ENCODE measurements around the gene GRIK4.

GRIK4 gene

GRCh38 chr11:120548682-120549209, 37.2 kb downstream of the GRIK4 start:
- H3K27ac Mint-ChIP-seq (ENCODE audit: low read depth), result no peak overlapping the region
- H3K27me3 Mint-ChIP-seq, result peaks cover 53% of the 10 kb centered on the region
- peaks cover 2% of the 10 kb centered on the region for H3K36me3 Mint-ChIP-seq (ENCODE audit: insufficient read depth)
- H3K4me1 Mint-ChIP-seq, result no peaks in the 10 kb centered on the region
- ATAC-seq (replicated peaks; ENCODE audit: extremely low read depth, poor library complexity, severe bottlenecking), result no peak
- H3K4me3 Mint-ChIP-seq, result no peak overlapping the region
- DNase-seq (ENCODE audit: low spot score in 2 of 2), result no peak
- H3K9me3 Mint-ChIP-seq, result no peaks in the 10 kb centered on the region

GRCh38 chr11:120549346-120549745, 37.8 kb downstream of the GRIK4 start:
- no peak for DNase-seq (ENCODE audit: low spot score in 2 of 2)
- Mint-ChIP-seq H3K4me3 (no peak overlapping the region), H3K36me3 (ENCODE audit: insufficient read depth) (no peaks in the 10 kb centered on the region), H3K4me1 (no peaks in the 10 kb centered on the region), H3K27me3 (peaks cover 53% of the 10 kb centered on the region), H3K27ac (ENCODE audit: low read depth) (no peak overlapping the region), H3K9me3 (no peaks in the 10 kb centered on the region)
- no peak for ATAC-seq (replicated peaks; ENCODE audit: extremely low read depth, poor library complexity, severe bottlenecking)

GRCh38 chr11:120550007-120550406, 38.5 kb downstream of the GRIK4 start:
- Mint-ChIP-seq H3K4me1 (no peaks in the 10 kb centered on the region), H3K9me3 (no peaks in the 10 kb centered on the region), H3K36me3 (ENCODE audit: insufficient read depth) (no peaks in the 10 kb centered on the region), H3K4me3 (no peak overlapping the region), H3K27me3 (peaks cover 53% of the 10 kb centered on the region), H3K27ac (ENCODE audit: low read depth) (no peak overlapping the region)
- ATAC-seq (replicated peaks; ENCODE audit: extremely low read depth, poor library complexity, severe bottlenecking) (no peak), DNase-seq (ENCODE audit: low spot score in 2 of 2) (no peak)

GRCh38 chr11:120551191-120551590, 39.6 kb downstream of the GRIK4 start:
- Mint-ChIP-seq H3K36me3 (ENCODE audit: insufficient read depth) (no peaks in the 10 kb centered on the region), H3K4me1 (no peaks in the 10 kb centered on the region), H3K27me3 (peaks cover 62% of the 10 kb centered on the region), H3K9me3 (no peaks in the 10 kb centered on the region), H3K27ac (ENCODE audit: low read depth) (no peak overlapping the region), H3K4me3 (no peak overlapping the region)
- DNase-seq (ENCODE audit: low spot score in 2 of 2) (no peak), ATAC-seq (replicated peaks; ENCODE audit: extremely low read depth, poor library complexity, severe bottlenecking) (no peak)

- peaks cover 44% of the 10 kb centered on the region for H3K27me3 Mint-ChIP-seq
- H3K4me1 Mint-ChIP-seq, result no peaks in the 10 kb centered on the region
- no peak overlapping the region for H3K4me3 Mint-ChIP-seq
These were observed 43.4 kb downstream of the GRIK4 start for GRCh38 chr11:120554766-120555432.

GRCh38 chr11:120555433-120555773, 43.9 kb downstream of the GRIK4 start:
- Mint-ChIP-seq H3K4me1 (no peaks in the 10 kb centered on the region), H3K36me3 (ENCODE audit: insufficient read depth) (no peaks in the 10 kb centered on the region), H3K27me3 (peaks cover 41% of the 10 kb centered on the region), H3K27ac (ENCODE audit: low read depth) (no peak overlapping the region), H3K4me3 (no peak overlapping the region), H3K9me3 (no peaks in the 10 kb centered on the region)
- no peak for ATAC-seq (replicated peaks; ENCODE audit: extremely low read depth, poor library complexity, severe bottlenecking)
- DNase-seq (ENCODE audit: low spot score in 2 of 2), result no peak

More at GRCh38 chr11:120554766-120555432, 43.4 kb downstream of the GRIK4 start:
- DNase-seq (ENCODE audit: low spot score in 2 of 2) (no peak), ATAC-seq (replicated peaks; ENCODE audit: extremely low read depth, poor library complexity, severe bottlenecking) (no peak)
- H3K9me3 Mint-ChIP-seq, result no peaks in the 10 kb centered on the region
- H3K27ac Mint-ChIP-seq (ENCODE audit: low read depth), result no peak overlapping the region
- no peaks in the 10 kb centered on the region for H3K36me3 Mint-ChIP-seq (ENCODE audit: insufficient read depth)

- no peak for ATAC-seq (replicated peaks; ENCODE audit: extremely low read depth, poor library complexity, severe bottlenecking)
- Mint-ChIP-seq H3K4me3 (no peak overlapping the region), H3K27me3 (peaks cover 47% of the 10 kb centered on the region), H3K36me3 (ENCODE audit: insufficient read depth) (no peaks in the 10 kb centered on the region), H3K9me3 (no peaks in the 10 kb centered on the region), H3K4me1 (no peaks in the 10 kb centered on the region), H3K27ac (ENCODE audit: low read depth) (no peak overlapping the region)
- DNase-seq (ENCODE audit: low spot score in 2 of 2), result no peak
These were observed 45.2 kb downstream of the GRIK4 start for GRCh38 chr11:120556797-120557196.

- Mint-ChIP-seq H3K27me3 (peaks cover 61% of the 10 kb centered on the region), H3K4me1 (no peaks in the 10 kb centered on the region), H3K4me3 (no peak overlapping the region), H3K36me3 (ENCODE audit: insufficient read depth) (no peaks in the 10 kb centered on the region), H3K9me3 (no peaks in the 10 kb centered on the region), H3K27ac (ENCODE audit: low read depth) (no peak overlapping the region)
- DNase-seq (ENCODE audit: low spot score in 2 of 2), result no peak
- ATAC-seq (replicated peaks; ENCODE audit: extremely low read depth, poor library complexity, severe bottlenecking), result no peak
These were observed 47.3 kb downstream of the GRIK4 start for GRCh38 chr11:120558744-120559431.

GRCh38 chr11:120561286-120561685, 49.7 kb downstream of the GRIK4 start:
- H3K27me3 Mint-ChIP-seq, result peaks cover 66% of the 10 kb centered on the region
- no peak overlapping the region for H3K4me3 Mint-ChIP-seq
- no peaks in the 10 kb centered on the region for H3K4me1 Mint-ChIP-seq
- no peak for ATAC-seq (replicated peaks; ENCODE audit: extremely low read depth, poor library complexity, severe bottlenecking)
- DNase-seq (ENCODE audit: low spot score in 2 of 2), result no peak
- H3K36me3 Mint-ChIP-seq (ENCODE audit: insufficient read depth), result no peaks in the 10 kb centered on the region
- H3K9me3 Mint-ChIP-seq, result no peaks in the 10 kb centered on the region
- no peak overlapping the region for H3K27ac Mint-ChIP-seq (ENCODE audit: low read depth)

- H3K9me3 Mint-ChIP-seq, result no peaks in the 10 kb centered on the region
- no peak overlapping the region for H3K27ac Mint-ChIP-seq (ENCODE audit: low read depth)
- no peaks in the 10 kb centered on the region for H3K4me1 Mint-ChIP-seq
- no peak overlapping the region for H3K4me3 Mint-ChIP-seq
- ATAC-seq (replicated peaks; ENCODE audit: extremely low read depth, poor library complexity, severe bottlenecking) (no peak), DNase-seq (ENCODE audit: low spot score in 2 of 2) (no peak)
- H3K27me3 Mint-ChIP-seq, result peaks cover 66% of the 10 kb centered on the region
- H3K36me3 Mint-ChIP-seq (ENCODE audit: insufficient read depth), result no peaks in the 10 kb centered on the region
These were observed 51.4 kb downstream of the GRIK4 start for GRCh38 chr11:120562806-120563425.

- DNase-seq (ENCODE audit: low spot score in 2 of 2) (no peak), ATAC-seq (replicated peaks; ENCODE audit: extremely low read depth, poor library complexity, severe bottlenecking) (no peak)
- Mint-ChIP-seq H3K27me3 (peaks cover 66% of the 10 kb centered on the region), H3K27ac (ENCODE audit: low read depth) (no peak overlapping the region), H3K4me3 (no peak overlapping the region), H3K9me3 (no peaks in the 10 kb centered on the region), H3K4me1 (no peaks in the 10 kb centered on the region), H3K36me3 (ENCODE audit: insufficient read depth) (no peaks in the 10 kb centered on the region)
These were observed 52.4 kb downstream of the GRIK4 start for GRCh38 chr11:120563703-120564572.

GRCh38 chr11:120564573-120565311, 53.2 kb downstream of the GRIK4 start:
- H3K9me3 Mint-ChIP-seq, result no peaks in the 10 kb centered on the region
- H3K27me3 Mint-ChIP-seq, result peaks cover 66% of the 10 kb centered on the region
- no peak for ATAC-seq (replicated peaks; ENCODE audit: extremely low read depth, poor library complexity, severe bottlenecking)

More at GRCh38 chr11:120564573-120565311, 53.2 kb downstream of the GRIK4 start:
- Mint-ChIP-seq H3K4me3 (no peak overlapping the region), H3K36me3 (ENCODE audit: insufficient read depth) (no peaks in the 10 kb centered on the region), H3K4me1 (no peaks in the 10 kb centered on the region), H3K27ac (ENCODE audit: low read depth) (no peak overlapping the region)
- no peak for DNase-seq (ENCODE audit: low spot score in 2 of 2)

Measured in central memory CD8-positive, alpha-beta T cell (primary cell).